Measurements from ENCODE around the gene NPR2.

DNA sequence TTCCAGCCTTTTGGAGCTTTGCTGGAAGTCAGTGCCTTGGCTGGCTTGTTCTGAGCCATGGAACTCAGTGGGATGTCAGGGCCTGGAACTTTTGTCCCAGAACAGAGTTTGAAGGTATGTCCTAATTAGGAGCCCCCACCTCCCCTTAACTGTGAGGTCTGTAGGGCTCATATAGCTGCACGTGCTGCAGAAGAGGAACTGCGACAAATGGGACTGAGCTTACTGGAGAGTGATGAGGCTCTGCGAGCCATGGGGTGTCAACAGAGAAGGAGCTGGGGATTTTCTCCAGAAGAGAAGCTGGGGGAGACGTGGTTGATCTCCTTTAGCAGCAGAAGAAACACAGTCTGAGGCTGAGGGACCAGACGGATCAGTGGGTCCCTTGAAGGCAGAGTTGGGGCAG lies 48.5 kb downstream of the NPR2 start:
- TF ChIP-seq, protein P1, sequence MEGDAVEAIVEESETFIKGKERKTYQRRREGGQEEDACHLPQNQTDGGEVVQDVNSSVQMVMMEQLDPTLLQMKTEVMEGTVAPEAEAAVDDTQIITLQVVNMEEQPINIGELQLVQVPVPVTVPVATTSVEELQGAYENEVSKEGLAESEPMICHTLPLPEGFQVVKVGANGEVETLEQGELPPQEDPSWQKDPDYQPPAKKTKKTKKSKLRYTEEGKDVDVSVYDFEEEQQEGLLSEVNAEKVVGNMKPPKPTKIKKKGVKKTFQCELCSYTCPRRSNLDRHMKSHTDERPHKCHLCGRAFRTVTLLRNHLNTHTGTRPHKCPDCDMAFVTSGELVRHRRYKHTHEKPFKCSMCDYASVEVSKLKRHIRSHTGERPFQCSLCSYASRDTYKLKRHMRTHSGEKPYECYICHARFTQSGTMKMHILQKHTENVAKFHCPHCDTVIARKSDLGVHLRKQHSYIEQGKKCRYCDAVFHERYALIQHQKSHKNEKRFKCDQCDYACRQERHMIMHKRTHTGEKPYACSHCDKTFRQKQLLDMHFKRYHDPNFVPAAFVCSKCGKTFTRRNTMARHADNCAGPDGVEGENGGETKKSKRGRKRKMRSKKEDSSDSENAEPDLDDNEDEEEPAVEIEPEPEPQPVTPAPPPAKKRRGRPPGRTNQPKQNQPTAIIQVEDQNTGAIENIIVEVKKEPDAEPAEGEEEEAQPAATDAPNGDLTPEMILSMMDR (IDR thresholded peaks at IDR 0.05) = no peak
- no peak for TF ChIP-seq POLR2A (IDR thresholded peaks at IDR 0.05)
